Right cardiac atrium (tissue), 5 donors: ENCODE measurements around the gene ZMYM4. TPM values are rescaled to one million over a fixed set of nuclear protein-coding genes. Genes with fewer than 3 reads are reported as not detected.
A peak's percentile ranks its signal among the peaks of the same experiment; 100 is the strongest.

Experiments
- ATAC-seq, 2 donors: fragments of 200-7000 bp; cut with Tn5 transposase; one replicate each; pipeline versions ENCODE4 v1.8.0 to v1.9.1; 2020; ENCODE audit warnings: moderate library complexity in 2 of 2, mild to moderate bottlenecking in 1 of 2
- DNase-seq, 3 donors: peaks; one replicate each; pipeline ENCODE4 v3.0.0-alpha.2; 2020
- H3K27ac ChIP-seq: one replicate; pipeline ENCODE4 v1.5.1; 2013; ENCODE audit warnings: mild to moderate bottlenecking, low read length, control low read depth, moderate library complexity
- H3K27me3 ChIP-seq: one replicate; pipeline ENCODE4 v1.6.1; 2013; ENCODE audit not compliant: control insufficient read depth, insufficient read depth
- H3K4me1 ChIP-seq: one replicate; pipeline ENCODE4 v1.6.1; 2013; ENCODE audit warnings: low read length; ENCODE audit not compliant: control insufficient read depth, insufficient read depth
- H3K4me3 ChIP-seq: one replicate; pipeline ENCODE4 v1.5.1; 2013; ENCODE audit warnings: low read length, control low read depth
- H3K9me3 ChIP-seq: one replicate; pipeline ENCODE4 v1.6.1; 2013; ENCODE audit warnings: low read length; ENCODE audit not compliant: control insufficient read depth
- WGBS: extraction: QIAGEN DNeasy Blood & Tissue Kit; methylation state at CpG from one replicate; pipeline ENCODE4 v1.1.7; 2013; 5-methylcytosine and 5-hydroxymethylcytosine counted together
- intact Hi-C, 4 donors: fragments of 100-400 bp; cut with DNase I; formaldehyde crosslinking; loops; one replicate each; pipeline versions ENCODE4 v1.11.0 to v1.14.0; 2022 to 2023
- polyA plus RNA-seq: library from polyadenylated mRNA; stranded (reverse); fragments of 200-250 nt; gene quantifications from one replicate; pipeline ENCODE4 v1.2.3, GENCODE V29; 2013
- total RNA-seq, 4 donors: library from RNA; stranded (reverse); fragmentation: NEBNext Ultra II Directional; extraction: Animal tissue kit (Norgen Biotek cat#: 25700); gene quantifications; one replicate each; pipeline ENCODE4 v1.2.1, GENCODE V29; 2021
- donor health status: healthy with polysubstance abuse.
- donor health status: DM: no; HTN: yes; CAD: no.
- donor health status: DM: no; HTN: no; CAD: no.
- donor health status: DM: no; HTN: yes; CAD: no; lungs with severe emphysema.
- donor health status: DM: yes; HTN: yes; CAD: no.

Gene ZMYM4
- total and polyA plus RNA-seq, 5 donors, result 7.4 to 42.9 (median 35.7) TPM

- no peak for ATAC-seq
- intact Hi-C loops, result no loop called here
- no peaks in the 10 kb centered on the region for H3K27me3 ChIP-seq
- no peak overlapping the region for H3K4me3 ChIP-seq
- no peaks in the 10 kb centered on the region for H3K4me1 ChIP-seq
- no peak for DNase-seq
- H3K27ac ChIP-seq, result no peak overlapping the region
- H3K9me3 ChIP-seq, result no peaks in the 10 kb centered on the region
These were observed 137.6 kb downstream of the ZMYM4 start for GRCh38 chr1:35406103-35406502.

GRCh38 chr1:35407743-35408142 is 139.2 kb downstream of the ZMYM4 start:
- no peaks in the 10 kb centered on the region for H3K4me1 ChIP-seq
- no peak for ATAC-seq
- no peaks in the 10 kb centered on the region for H3K9me3 ChIP-seq
- H3K27me3 ChIP-seq, result no peaks in the 10 kb centered on the region
- no peak overlapping the region for H3K4me3 ChIP-seq
- intact Hi-C loops, result no loop called here
- no peak for DNase-seq
- WGBS, result 96% methylated on average over 4 of the region's 4 CpGs
- no peak overlapping the region for H3K27ac ChIP-seq

DNA sequence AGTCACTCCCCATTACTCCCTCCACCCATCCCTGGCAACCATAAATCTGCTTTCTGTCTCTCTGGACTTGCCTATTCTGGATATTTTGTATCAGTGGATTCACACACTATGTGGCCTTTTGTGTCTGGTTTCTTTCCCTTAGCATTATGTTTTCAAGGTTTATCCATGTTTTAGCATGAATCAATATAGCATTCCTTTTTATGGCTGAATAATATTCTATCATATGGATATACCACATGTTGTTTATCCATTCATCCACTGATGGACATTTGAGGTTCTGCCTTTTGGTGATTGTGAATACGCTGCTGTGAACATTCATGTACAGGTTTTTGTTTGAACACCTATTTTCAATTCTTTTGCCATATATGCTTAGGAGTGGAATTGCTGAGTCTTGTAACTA is 140.4 kb downstream of the ZMYM4 start:
- DNase-seq (no peak), ATAC-seq (no peak)
- no peak overlapping the region for H3K4me3 ChIP-seq
- H3K4me1 ChIP-seq, result no peaks in the 10 kb centered on the region
- H3K27ac ChIP-seq, result no peak overlapping the region
- 100% methylated on average over 1 of the region's 1 CpG for WGBS
- no peaks in the 10 kb centered on the region for H3K9me3 ChIP-seq
- H3K27me3 ChIP-seq, result no peaks in the 10 kb centered on the region
- intact Hi-C loops, result no loop called here

GRCh38 chr1:35426097-35426586 is 157.6 kb downstream of the ZMYM4 start:
- WGBS, result 62% methylated on average over 2 of the region's 2 CpGs
- Histone ChIP-seq H3K27ac (no peak overlapping the region), H3K9me3 (no peaks in the 10 kb centered on the region), H3K4me3 (no peak overlapping the region), H3K4me1 (no peaks in the 10 kb centered on the region), H3K27me3 (no peaks in the 10 kb centered on the region)
- no peak for ATAC-seq
- intact Hi-C loops, result no loop called here
- DNase-seq, result no peak

DNA sequence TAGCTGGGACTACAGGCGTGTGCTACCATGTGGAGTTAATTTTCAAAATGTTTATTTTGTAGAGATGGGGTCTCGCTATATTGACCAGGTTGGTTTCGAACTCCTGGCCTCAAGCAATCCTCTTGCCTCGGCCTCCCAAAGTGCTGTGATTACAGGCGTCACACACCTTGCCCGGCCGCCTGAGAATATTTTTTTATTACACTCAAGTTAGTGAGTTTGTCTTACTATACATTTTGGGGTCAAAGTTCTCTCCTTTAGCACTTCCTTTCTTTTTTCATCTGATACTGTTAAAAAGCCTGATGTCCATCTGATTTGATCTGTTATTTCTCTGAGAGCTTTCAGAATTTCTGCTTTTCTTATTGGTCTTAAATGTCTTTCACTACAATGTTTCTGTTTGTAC is 159.9 kb downstream of the ZMYM4 start:
- ATAC-seq, result no peak
- Histone ChIP-seq H3K4me1 (no peaks in the 10 kb centered on the region), H3K4me3 (no peak overlapping the region), H3K9me3 (no peaks in the 10 kb centered on the region), H3K27ac (no peak overlapping the region), H3K27me3 (no peaks in the 10 kb centered on the region)
- intact Hi-C loops, result no loop called here
- WGBS, result 96% methylated on average over 7 of the region's 7 CpGs
- DNase-seq, result no peak

DNA sequence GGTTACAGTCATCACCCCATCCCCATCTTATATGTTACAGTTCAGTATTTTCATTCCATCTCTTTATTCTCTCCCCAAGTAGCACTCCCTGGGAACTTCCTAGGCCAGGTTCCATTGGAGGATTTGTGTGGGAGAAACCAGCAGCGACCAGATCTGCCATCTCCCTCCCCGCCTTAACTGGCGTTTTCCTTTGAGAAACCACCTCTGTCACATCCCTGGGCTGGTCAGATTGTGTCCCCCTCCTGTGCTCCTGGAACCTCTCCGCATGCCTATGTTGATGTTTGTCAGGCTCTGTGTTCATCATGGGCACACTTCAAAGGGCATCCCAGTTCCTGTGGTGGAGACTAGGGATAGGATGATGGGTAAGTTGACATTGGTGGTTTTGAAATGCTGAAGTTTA is 162.3 kb downstream of the ZMYM4 start:
- no peaks in the 10 kb centered on the region for H3K27me3 ChIP-seq
- intact Hi-C loops, result no loop called here
- no peaks in the 10 kb centered on the region for H3K4me1 ChIP-seq
- no peak overlapping the region for H3K4me3 ChIP-seq
- H3K27ac ChIP-seq, result no peak overlapping the region
- ATAC-seq (no peak), DNase-seq (no peak)
- H3K9me3 ChIP-seq, result no peaks in the 10 kb centered on the region
- WGBS, result 95% methylated on average over 4 of the region's 4 CpGs

DNA sequence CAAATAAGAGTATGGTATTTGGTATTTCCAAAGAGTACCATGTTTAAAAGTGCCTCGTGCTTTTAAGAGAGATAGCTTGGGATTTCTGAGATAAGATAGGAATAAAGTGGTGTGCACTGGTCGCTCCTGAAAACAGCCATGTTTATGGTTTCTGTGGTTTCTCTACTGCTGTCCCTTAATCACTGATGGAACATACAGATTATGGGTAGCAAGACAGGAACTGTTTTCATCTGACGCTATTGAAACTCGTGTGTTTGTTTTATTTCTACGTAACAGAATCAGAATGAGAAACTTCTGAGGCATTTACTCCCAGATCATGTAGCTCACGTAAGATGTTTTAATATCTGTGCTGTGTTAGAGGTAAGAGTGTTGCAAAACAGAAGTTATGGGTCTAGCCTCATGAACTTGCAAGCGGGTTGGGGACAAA is 162.7 kb downstream of the ZMYM4 start:
- Histone ChIP-seq H3K9me3 (no peaks in the 10 kb centered on the region), H3K4me1 (no peaks in the 10 kb centered on the region), H3K27ac (no peak overlapping the region), H3K4me3 (no peak overlapping the region), H3K27me3 (no peaks in the 10 kb centered on the region)
- ATAC-seq, result no peak
- DNase-seq, result no peak
- WGBS, result 72% methylated on average over 7 of the region's 7 CpGs
- intact Hi-C loops, result no loop called here

- Histone ChIP-seq H3K27me3 (no peaks in the 10 kb centered on the region), H3K4me3 (no peak overlapping the region), H3K4me1 (no peaks in the 10 kb centered on the region), H3K27ac (no peak overlapping the region), H3K9me3 (no peaks in the 10 kb centered on the region)
- 95% methylated on average over 10 of the region's 10 CpGs for WGBS
- no peak for ATAC-seq
- no peak for DNase-seq
- intact Hi-C loops, result no loop called here
These were observed 163.7 kb downstream of the ZMYM4 start for GRCh38 chr1:35432231-35432630.

DNA sequence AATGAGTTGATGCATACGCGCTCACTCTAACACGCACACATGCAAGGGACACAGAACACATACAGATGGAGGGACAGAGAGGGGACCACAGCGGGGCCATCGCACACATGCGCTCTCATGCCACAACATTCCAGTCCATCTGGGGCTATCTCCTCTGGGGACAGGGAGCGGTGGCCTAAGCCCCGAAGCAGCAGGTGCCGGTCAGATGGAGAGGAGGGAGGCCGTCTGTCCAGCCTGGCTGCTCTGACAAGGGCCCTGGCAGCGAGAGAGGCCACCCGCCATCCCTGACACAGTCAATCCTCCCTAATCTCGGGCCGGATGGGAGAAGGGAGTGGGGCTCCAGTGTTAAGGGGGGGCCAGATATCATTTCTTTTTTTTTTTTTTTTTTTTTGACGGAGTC is 165.2 kb downstream of the ZMYM4 start:
- H3K27ac ChIP-seq, result no peak overlapping the region
- WGBS, result 75% methylated on average over 14 of the region's 15 CpGs
- no peak overlapping the region for H3K4me3 ChIP-seq
- ATAC-seq (peak in 1 of 2 donors; percentile 11), DNase-seq (peak in 1 of 3 donors; percentile 59)
- no peaks in the 10 kb centered on the region for H3K9me3 ChIP-seq
- H3K4me1 ChIP-seq, result no peaks in the 10 kb centered on the region
- H3K27me3 ChIP-seq, result no peaks in the 10 kb centered on the region
- intact Hi-C loops, result no loop called here

DNA sequence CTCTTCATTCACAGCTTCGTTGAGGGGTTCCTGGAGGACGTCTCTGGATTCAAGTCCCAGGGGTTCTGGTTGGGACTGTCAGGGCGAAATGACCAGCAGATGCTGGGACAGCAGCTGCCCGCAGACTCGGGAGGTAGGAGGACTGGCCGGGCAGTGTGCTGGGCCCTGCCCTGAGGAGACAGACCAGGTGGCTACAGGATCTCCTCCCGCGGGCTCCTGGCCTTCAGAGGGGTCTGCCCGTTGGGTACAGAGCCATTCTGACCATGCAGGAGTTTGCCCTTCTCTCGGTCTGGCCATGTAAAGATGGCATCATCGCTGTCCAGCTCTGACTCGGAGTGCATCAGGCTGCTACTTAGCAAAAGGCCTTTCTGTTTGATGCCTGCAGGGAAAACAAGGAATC is 166.2 kb downstream of the ZMYM4 start:
- intact Hi-C loops, result no loop called here
- DNase-seq (no peak), ATAC-seq (peak in 1 of 2 donors; percentile 18)
- Histone ChIP-seq H3K4me1 (no peaks in the 10 kb centered on the region), H3K9me3 (no peaks in the 10 kb centered on the region), H3K27ac (no peak overlapping the region), H3K4me3 (no peak overlapping the region), H3K27me3 (no peaks in the 10 kb centered on the region)
- WGBS, result 88% methylated on average over 12 of the region's 12 CpGs

- Histone ChIP-seq H3K4me3 (no peak overlapping the region), H3K27ac (no peak overlapping the region), H3K27me3 (no peaks in the 10 kb centered on the region), H3K9me3 (no peaks in the 10 kb centered on the region), H3K4me1 (no peaks in the 10 kb centered on the region)
- 93% methylated on average over 10 of the region's 10 CpGs for WGBS
- intact Hi-C loops, result no loop called here
- DNase-seq (no peak), ATAC-seq (no peak)
These were observed 167.6 kb downstream of the ZMYM4 start for GRCh38 chr1:35436078-35436477.

GRCh38 chr1:35437200-35437599 is 168.7 kb downstream of the ZMYM4 start:
- no peak overlapping the region for H3K27ac ChIP-seq
- no peaks in the 10 kb centered on the region for H3K27me3 ChIP-seq
- no peaks in the 10 kb centered on the region for H3K9me3 ChIP-seq
- ATAC-seq, result no peak
- intact Hi-C loops, result no loop called here
- no peaks in the 10 kb centered on the region for H3K4me1 ChIP-seq
- no peak for DNase-seq
- WGBS, result 96% methylated on average over 9 of the region's 9 CpGs
- H3K4me3 ChIP-seq, result no peak overlapping the region
